Psoas muscle (tissue), 8 donors: ENCODE data around the gene SCGB3A2. TPM values are rescaled to one million over a fixed set of nuclear protein-coding genes. Genes with fewer than 3 reads are reported as not detected.
A peak's percentile ranks its signal among the peaks of the same experiment; 100 is the strongest.

Source experiments
- ATAC-seq, 4 donors: fragments of 200-7000 bp; cut with Tn5 transposase; one replicate each; pipeline ENCODE4 v1.9.1; 2020; ENCODE audit warnings: moderate library complexity in 3 of 4, mild to moderate bottlenecking in 2 of 4
- DNase-seq, 2 donors: peaks; one replicate each; pipeline ENCODE4 v3.0.0-alpha.2; 2020
- H3K27ac ChIP-seq: fragments of 200-600 bp; one replicate; pipeline ENCODE4 v1.8.0; 2022
- H3K27me3 ChIP-seq, 3 donors: fragments of 200-600 bp in 1 of 3; one replicate each; pipeline versions ENCODE4 v1.6.1 to v1.8.0; 2013 to 2022; ENCODE audit warnings: low read length in 2 of 3, mild to moderate bottlenecking in 2 of 3, moderate library complexity in 1 of 3; ENCODE audit not compliant: insufficient read depth in 3 of 3
- H3K36me3 ChIP-seq, 2 donors: fragments of 200-600 bp in 1 of 2; one replicate each; pipeline versions ENCODE4 v1.6.1 to v1.8.0; 2013 to 2022; ENCODE audit warnings: low read depth in 1 of 2, mild to moderate bottlenecking in 1 of 2, moderate library complexity in 1 of 2; ENCODE audit not compliant: insufficient read depth in 1 of 2
- H3K4me1 ChIP-seq: fragments of 200-600 bp; one replicate; pipeline ENCODE4 v1.8.0; 2022
- H3K4me3 ChIP-seq: fragments of 200-600 bp; one replicate; pipeline ENCODE4 v1.8.0; 2022; ENCODE audit warnings: mild to moderate bottlenecking
- H3K9me3 ChIP-seq: fragments of 200-600 bp; one replicate; pipeline ENCODE4 v1.8.0; 2022
- CTCF ChIP-seq: fragments of 200-600 bp; IDR thresholded peaks from one replicate; pipeline ENCODE4 v1.8.0; 2022; ENCODE audit warnings: antibody characterized with exemption
- WGBS, 3 donors: extraction: QIAGEN DNeasy Blood & Tissue Kit; methylation state at CpG; one replicate each; pipeline versions ENCODE4 v1.1.6 to v1.1.7; 2013; 5-methylcytosine and 5-hydroxymethylcytosine counted together
- intact Hi-C, 2 donors: fragments of 100-400 bp; cut with DNase I; formaldehyde crosslinking; loops; one replicate each; pipeline versions ENCODE4 v1.11.0 to v1.14.2; 2022
- polyA plus RNA-seq, 3 donors: library from polyadenylated mRNA; stranded (reverse); fragments of 200-250 nt; gene quantifications; one replicate each; pipeline ENCODE4 v1.2.3, GENCODE V29; 2013
- total RNA-seq, 4 donors: library from RNA; stranded (reverse); fragmentation: NEBNext Ultra II Directional in 2 of 4; extraction: Animal tissue kit (Norgen Biotek cat#: 25700) in 2 of 4; gene quantifications; one replicate each; pipeline versions ENCODE4 v1.2.1 to v1.2.4, GENCODE V29; 2021 to 2023
- donor health status: healthy with polysubstance abuse.
- donor health status: DM: no; HTN: no; CAD: no; lungs with moderate emphysema.
- donor health status: Bipolar disorder and iron deficiency.
- donor health status: healthy.
- donor health status: DM: yes; HTN: yes; CAD: no.
- donor health status: DM: no; HTN: no; CAD: no.
- donor health status: DM: no; HTN: no; CAD: no.
- donor health status: DM: yes; HTN: yes; CAD: no.

Gene SCGB3A2
- total and polyA plus RNA-seq, 7 donors: 0.17 TPM; not detected in 6

- no peak overlapping the region for H3K27ac ChIP-seq
- H3K4me3 ChIP-seq: no peak overlapping the region
These were observed 4.2 kb downstream of the SCGB3A2 start for GRCh38 chr5:147882586-147883313.

GRCh38 chr5:147887026-147887627, 8.6 kb downstream of the SCGB3A2 start:
- ATAC-seq: no peak
- no peaks in the 10 kb centered on the region for H3K36me3 ChIP-seq
- peak; percentile 30 for TF ChIP-seq CTCF
- DNase-seq: no peak
- no peak overlapping the region for H3K4me3 ChIP-seq
- no peaks in the 10 kb centered on the region for H3K4me1 ChIP-seq
- no peak overlapping the region for H3K27ac ChIP-seq
- H3K9me3 ChIP-seq: no peaks in the 10 kb centered on the region
- intact Hi-C loops: no loop called here
- 15 to 21% (median 19%) methylated on average over 3 of the region's 3 CpGs for WGBS, 3 donors
- no peaks in the 10 kb centered on the region for H3K27me3 ChIP-seq

More at GRCh38 chr5:147882586-147883313, 4.2 kb downstream of the SCGB3A2 start:
- 47 to 50% (median 49%) methylated on average over 6 of the region's 6 CpGs for WGBS, 3 donors
- intact Hi-C loops: no loop called here
- Histone ChIP-seq H3K4me1 (no peaks in the 10 kb centered on the region), H3K9me3 (no peaks in the 10 kb centered on the region), H3K36me3 (no peaks in the 10 kb centered on the region), H3K27me3 (peaks cover 0 to 3% (median 0%) of the 10 kb centered on the region in 3 donors)
- TF ChIP-seq CTCF: no peak
- no peak for ATAC-seq
- no peak for DNase-seq

- ATAC-seq: no peak
- DNase-seq: no peak
- no peak for TF ChIP-seq CTCF
- Histone ChIP-seq H3K9me3 (no peaks in the 10 kb centered on the region), H3K27me3 (no peaks in the 10 kb centered on the region), H3K36me3 (no peaks in the 10 kb centered on the region), H3K4me3 (no peak overlapping the region), H3K4me1 (no peaks in the 10 kb centered on the region), H3K27ac (no peak overlapping the region)
- intact Hi-C loops: no loop called here
- 35 to 44% (median 41%) methylated on average over 2 of the region's 2 CpGs for WGBS, 3 donors
These were observed 9.4 kb downstream of the SCGB3A2 start for GRCh38 chr5:147887930-147888329.

DNA sequence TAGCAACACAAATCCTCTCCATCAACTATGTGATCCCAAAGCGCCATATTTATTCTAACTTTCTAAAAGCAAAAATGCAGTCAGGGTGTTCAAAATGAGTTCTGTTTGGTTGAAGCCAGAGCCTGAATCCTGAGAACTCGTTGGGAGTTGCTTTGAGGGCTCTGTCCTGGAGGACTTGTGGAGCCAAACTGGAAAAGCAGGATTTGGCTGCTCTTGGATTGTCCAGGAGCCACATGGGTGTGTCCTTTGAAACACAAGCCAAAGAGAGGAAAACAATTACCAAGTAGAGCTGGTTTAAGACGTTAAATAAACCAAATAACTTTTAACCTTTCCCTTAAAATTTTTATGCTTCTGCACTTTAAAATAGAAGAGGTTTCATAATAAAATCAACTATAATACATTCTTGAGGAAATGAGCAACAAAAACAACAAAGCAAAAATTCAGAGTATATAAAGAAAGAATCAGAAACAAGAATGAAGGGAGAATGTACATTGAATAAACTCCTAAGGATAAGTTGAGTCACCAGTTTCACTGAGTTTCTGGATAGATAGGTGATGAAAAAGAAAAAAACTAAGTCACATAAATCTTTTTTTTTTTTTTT, 14.3 kb downstream of the SCGB3A2 start:
- no peak for TF ChIP-seq CTCF
- Histone ChIP-seq H3K9me3 (no peaks in the 10 kb centered on the region), H3K4me3 (no peak overlapping the region), H3K4me1 (no peaks in the 10 kb centered on the region), H3K27ac (no peak overlapping the region), H3K27me3 (no peaks in the 10 kb centered on the region), H3K36me3 (no peaks in the 10 kb centered on the region)
- ATAC-seq: no peak
- no peak for DNase-seq
- 35 to 41% (median 38%) methylated on average over 3 of the region's 3 CpGs for WGBS, 3 donors
- intact Hi-C loops: no loop called here
